ENCODE data around the gene KLF9. TPM values are rescaled to one million over a fixed set of nuclear protein-coding genes. Genes with fewer than 3 reads are reported as not detected.

KLF9 gene
- total and polyA plus RNA-seq, 9 of the 15 experiments (the other 6 are each of a cell fraction or from before 2014, with no cell fraction given): 3.3 to 11.9 (median 6.9) TPM

GRCh38 chr9:70418822-70419555, 4.5 kb upstream of the KLF9 start (continued):
- TF ChIP-seq ZFP30 (CRISPR knock-in tag; IDR thresholded peaks at IDR 0.05; ENCODE audit: borderline replicate concordance): no peak
- no peak for TF ChIP-seq SIRT6 (IDR thresholded peaks at IDR 0.05; ENCODE audit: low read depth, low read length)
- no peak for TF ChIP-seq ILF3 (IDR thresholded peaks at IDR 0.05; ENCODE audit: borderline replicate concordance)
- no peak for TF ChIP-seq SP2 (IDR thresholded peaks at IDR 0.05; ENCODE audit: extremely low read depth, low read depth, low read length, poor library complexity, severe bottlenecking)
- TF ChIP-seq HMBOX1 (IDR thresholded peaks at IDR 0.05): no peak
- TF ChIP-seq KAT7 (CRISPR knock-in tag; IDR thresholded peaks at IDR 0.05; ENCODE audit: borderline replicate concordance): 0 out of 2 replicates have a peak, but pooled peaks have one; percentile 71
- TF ChIP-seq SMC3 (conservative IDR thresholded peaks at IDR 0.05; ENCODE audit: insufficient read depth, low read depth, low read length): no peak
- peak; percentile 83 for TF ChIP-seq FOSL1 (tag; conservative IDR thresholded peaks at IDR 0.05)
- peak; percentile 19; the same call in 1 of the 2 replicates for TF ChIP-seq ZNF431 (CRISPR knock-in tag; IDR thresholded peaks at IDR 0.05)
- TF ChIP-seq ZNF449 (CRISPR knock-in tag; IDR thresholded peaks at IDR 0.05): no peak
- TF ChIP-seq HNRNPH1 (optimal IDR thresholded peaks at IDR 0.05; ENCODE audit: low read depth, low read length): no peak
- TF ChIP-seq ZNF780A (CRISPR knock-in tag; IDR thresholded peaks at IDR 0.05): no peak
- TF ChIP-seq ZC3H11A (IDR thresholded peaks at IDR 0.05; ENCODE audit: low read depth, low read length): no peak
- no peak for TF ChIP-seq SAP30 (IDR thresholded peaks at IDR 0.05; ENCODE audit: borderline replicate concordance, insufficient read depth, low read depth, low read length, poor library complexity, severe bottlenecking)
- TF ChIP-seq ESRRA (IDR thresholded peaks at IDR 0.05; ENCODE audit: borderline replicate concordance, low read depth): 0 out of 2 replicates have a peak, but pooled peaks have one; percentile 30
- no peak for TF ChIP-seq ZNF277 (CRISPR knock-in tag; IDR thresholded peaks at IDR 0.05; ENCODE audit: borderline replicate concordance)
- TF ChIP-seq ZNF324 (CRISPR knock-in tag; IDR thresholded peaks at IDR 0.05): no peak
- TF ChIP-seq JUND (IDR thresholded peaks at IDR 0.05; ENCODE audit: borderline replicate concordance, low read depth, low read length): 0 out of 2 replicates have a peak, but pooled peaks have one; percentile 52
- peak; percentile 44; the same call in 1 of the 3 replicates for TF ChIP-seq JUND (tag; IDR thresholded peaks at IDR 0.05; ENCODE audit: borderline replicate concordance, low read depth, low read length)
- no peak for TF ChIP-seq U2AF2 (optimal IDR thresholded peaks at IDR 0.05; ENCODE audit: low read depth, low read length)
- TF ChIP-seq DNMT1 (IDR thresholded peaks at IDR 0.05): no peak
